GM12892 (cell line): ENCODE measurements around the gene ISCU.

ENCODE experiments used
- DNase-seq: peaks from one replicate; pipeline ENCODE4 v3.0.0; 2011; ENCODE audit not compliant: insufficient read length
- FAIRE-seq: peaks from 2 replicates; lab custom pipeline; 2011; peaks lifted over from hg19 to GRCh38; lab: Jason Lieb, UNC
- POLR2A ChIP-seq: IDR thresholded peaks from 2 replicates; pipeline ENCODE4 v1.6.1; 2011; ENCODE audit warnings: low read depth, low read length, control low read depth
- POLR2AphosphoS5 ChIP-seq: IDR thresholded peaks from 2 replicates; pipeline ENCODE4 v1.6.1; 2011; ENCODE audit warnings: low read depth, low read length, control low read depth
- TAF1 ChIP-seq: IDR thresholded peaks from 2 replicates; pipeline ENCODE4 v1.6.1; 2011; ENCODE audit warnings: low read depth, mild to moderate bottlenecking, control low read depth, low read length, borderline replicate concordance

The ISCU gene

DNA sequence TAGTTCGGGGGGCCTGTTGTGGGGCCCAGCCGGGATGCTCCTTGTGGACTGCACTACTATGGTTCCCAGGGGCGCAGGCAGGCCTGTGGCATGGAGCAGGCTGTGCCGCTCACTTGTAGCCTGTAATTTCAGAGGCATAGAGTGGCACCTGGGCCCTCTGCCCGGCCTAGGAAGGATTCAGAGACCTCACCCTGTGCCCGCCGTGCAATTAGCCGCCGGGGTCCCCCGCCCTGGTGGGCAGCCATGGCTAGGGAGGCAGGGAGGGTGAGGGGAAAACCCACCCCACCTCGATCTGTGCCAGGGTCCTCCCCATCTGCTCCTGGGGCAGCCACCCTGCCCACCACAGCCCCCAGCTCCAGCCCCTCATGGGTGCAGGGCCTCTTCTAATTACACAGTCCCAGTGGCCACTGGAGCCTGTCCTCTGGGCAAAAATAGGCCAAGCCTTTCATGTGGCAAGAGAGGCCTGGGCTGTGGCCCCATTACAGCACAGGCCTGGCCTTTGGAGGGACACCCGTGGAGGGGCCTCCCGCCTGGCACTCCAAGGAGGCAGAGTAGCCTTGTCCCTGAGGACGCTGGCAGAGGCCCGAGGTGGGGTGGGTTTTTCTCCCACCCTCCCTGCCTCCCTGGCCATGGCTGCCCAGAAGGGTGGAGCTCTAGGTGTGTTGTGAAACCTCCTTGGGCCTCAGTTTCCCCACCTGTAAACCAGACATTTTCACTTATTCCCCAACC lies 40.7 kb downstream of the ISCU start:
- no peak for DNase-seq
- no peak for FAIRE-seq
- TF ChIP-seq POLR2A (no peak), POLR2AphosphoS5 (no peak), TAF1 (no peak)

DNA sequence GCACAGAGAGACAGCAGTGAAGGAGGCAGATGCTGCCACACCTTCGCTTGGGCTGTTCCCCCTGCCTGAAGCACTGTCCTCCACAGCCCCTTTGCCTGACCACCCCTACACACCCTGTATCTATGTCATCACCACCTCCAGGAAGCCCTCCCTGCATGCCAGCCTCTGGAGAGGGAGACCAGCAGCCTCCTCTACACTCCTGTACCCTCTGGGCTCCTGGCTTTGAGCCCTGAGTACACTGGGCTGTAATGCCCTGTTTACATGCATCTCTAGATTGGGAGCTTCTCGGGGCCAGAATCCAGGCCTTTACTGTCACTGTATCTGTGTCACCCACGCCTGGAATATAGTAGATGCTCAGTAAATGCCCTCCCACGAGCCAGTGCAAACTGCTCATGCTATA lies 41.3 kb downstream of the ISCU start:
- no peak for DNase-seq
- no peak for TF ChIP-seq POLR2AphosphoS5
- TF ChIP-seq TAF1, result no peak
- TF ChIP-seq POLR2A, result no peak
- no peak for FAIRE-seq

- no peak for TF ChIP-seq POLR2A
- no peak for TF ChIP-seq POLR2AphosphoS5
- TF ChIP-seq TAF1, result no peak
- DNase-seq (no peak), FAIRE-seq (no peak)
These were observed 42.0 kb downstream of the ISCU start for GRCh38 chr12:108604208-108604941.

DNA sequence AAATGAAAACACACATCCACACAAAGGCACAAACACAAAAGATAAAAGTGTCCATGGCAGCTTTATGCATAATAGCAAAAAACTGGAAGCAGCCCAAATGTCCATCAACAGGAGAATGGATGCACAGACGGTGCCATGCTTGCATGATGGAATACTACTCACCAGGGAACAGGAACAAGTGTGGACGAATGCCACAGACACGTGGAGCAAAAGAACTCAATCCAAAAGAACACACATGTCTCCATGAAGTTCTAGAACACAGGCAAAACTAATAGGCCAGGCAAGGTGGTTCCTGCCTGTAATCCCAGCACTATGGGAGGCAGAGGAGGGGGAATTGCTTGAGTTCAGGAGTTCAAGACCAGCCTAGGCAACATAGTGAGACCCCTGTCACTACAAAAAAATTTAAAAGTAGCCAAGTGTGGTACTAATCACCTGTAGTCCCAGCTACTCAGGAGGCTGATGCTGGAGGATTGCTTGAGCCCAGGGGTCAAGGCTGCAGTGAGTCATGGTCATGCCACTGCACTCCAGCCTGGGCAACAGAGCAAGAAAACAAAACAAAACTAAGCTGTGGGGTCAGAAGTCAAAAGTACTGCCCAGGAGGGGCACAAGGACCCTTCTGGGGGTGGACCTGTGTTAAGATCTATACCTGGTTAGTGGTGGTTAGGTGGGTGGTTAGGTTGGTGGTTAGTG lies 42.7 kb downstream of the ISCU start:
- TF ChIP-seq POLR2AphosphoS5 (no peak), TAF1 (no peak), POLR2A (no peak)
- DNase-seq (no peak), FAIRE-seq (peak; percentile 33)

- FAIRE-seq, result peak; percentile 79
- no peak for TF ChIP-seq POLR2A
- no peak for TF ChIP-seq TAF1
- no peak for DNase-seq
These were observed 43.5 kb downstream of the ISCU start for GRCh38 chr12:108605690-108606406.

- DNase-seq, result no peak
- no peak for FAIRE-seq
- TF ChIP-seq TAF1 (no peak), POLR2AphosphoS5 (no peak), POLR2A (no peak)
These were observed 44.1 kb downstream of the ISCU start for GRCh38 chr12:108606492-108606891.

GRCh38 chr12:108607981-108608600 lies 45.7 kb downstream of the ISCU start:
- no peak for TF ChIP-seq POLR2A
- no peak for DNase-seq
- FAIRE-seq, result no peak

- DNase-seq, result no peak
- TF ChIP-seq POLR2A (no peak), TAF1 (no peak), POLR2AphosphoS5 (no peak)
- no peak for FAIRE-seq
These were observed 46.2 kb downstream of the ISCU start for GRCh38 chr12:108608616-108609015.

DNA sequence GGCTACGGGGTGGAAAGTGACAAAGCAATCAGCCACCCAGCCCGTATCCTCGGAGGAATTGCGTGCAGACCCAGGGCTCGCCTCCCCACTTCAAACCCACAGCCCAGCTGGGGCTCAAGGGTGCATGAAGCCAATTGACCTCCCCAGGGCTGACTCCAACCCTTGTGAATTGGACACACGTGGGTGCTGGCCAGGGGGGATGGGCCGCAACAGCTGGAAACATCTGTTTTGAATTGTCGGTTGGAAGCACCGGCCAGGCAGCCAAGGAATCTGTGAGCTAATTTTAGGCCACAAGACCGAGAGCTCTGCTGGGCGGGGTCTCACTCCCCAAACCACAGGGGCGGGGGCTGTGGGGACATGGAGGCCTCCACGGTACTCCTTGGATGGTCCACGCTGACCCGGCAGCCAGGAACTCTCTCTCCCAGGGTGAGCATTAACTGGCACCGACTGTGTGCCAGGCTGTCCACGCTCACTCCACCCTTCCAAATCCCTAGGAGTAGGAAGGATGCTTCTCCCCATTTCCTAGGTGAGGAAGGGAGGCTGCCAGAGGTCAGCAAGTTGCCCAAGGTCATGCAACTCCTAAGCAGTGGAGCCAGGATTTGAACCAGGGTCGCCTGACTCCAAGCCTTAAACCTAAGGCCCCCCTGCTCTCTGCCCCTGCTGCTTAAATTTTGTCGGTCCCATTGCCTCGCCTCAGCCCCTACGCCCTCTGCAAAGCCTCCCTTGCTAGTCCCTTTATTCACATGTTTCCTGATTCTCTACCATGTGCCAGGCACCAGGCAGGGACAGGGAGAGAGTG lies 47.3 kb downstream of the ISCU start:
- no peak for DNase-seq
- TF ChIP-seq TAF1, result no peak
- no peak for TF ChIP-seq POLR2A
- TF ChIP-seq POLR2AphosphoS5, result no peak
- FAIRE-seq, result no peak

GRCh38 chr12:108610336-108610815 lies 48.0 kb downstream of the ISCU start:
- TF ChIP-seq POLR2AphosphoS5, result no peak
- no peak for TF ChIP-seq TAF1
- no peak for TF ChIP-seq POLR2A
- FAIRE-seq (no peak), DNase-seq (no peak)
